HCT116 (cell line): ENCODE measurements around the gene ACER2. TPM values are rescaled to one million over a fixed set of nuclear protein-coding genes. Genes with fewer than 3 reads are reported as not detected.

Experiments
- ATAC-seq: fragments of 200-7000 bp; cut with Tn5 transposase; 2 replicates; pipeline ENCODE4 v1.9.1; 2020; ENCODE audit warnings: mild to moderate bottlenecking, moderate library complexity
- BruUV-seq: library from RNA; stranded (reverse); fragments of 400-500 nt; replicated peaks from 2 replicates; lab custom pipeline; 2021; lab: Mats Ljungman, UMichigan
- CTCF ChIA-PET: fragments of 300-600 bp; sonication (Branson Sonifier 250); formaldehyde crosslinking; loops from one replicate; lab custom pipeline; 2021; ENCODE audit warnings: antibody characterized with exemption; lab: Charles Lee
- POLR2A ChIA-PET: fragments of 300-600, 350-600 bp; sonication (Branson Sonifier 250); formaldehyde crosslinking; loops from one replicate; lab custom pipeline; 2021; ENCODE audit warnings: antibody characterized with exemption; lab: Charles Lee
- RAD21 ChIA-PET, 2 experiments: fragments of 300-600 bp; sonication (Branson Sonifier 250); formaldehyde crosslinking; loops; one replicate each; lab custom pipeline; 2023; ENCODE audit warnings: low total read pairs in 2 of 2; ENCODE audit not compliant: uncharacterized antibody in 2 of 2, unreplicated experiment in 2 of 2, low non-redundant PET in 1 of 2; lab: Charles Lee
- DNase-seq: peaks from one replicate; pipeline ENCODE4 v3.0.0-alpha.2; 2010; ENCODE audit warnings: low read depth, low spot score
- H2AFZ ChIP-seq: fragments of 200-600 bp; shearing (Covaris generic), sonication (generic); 2 replicates; pipeline ENCODE4 v1.6.1; 2017; ENCODE audit warnings: low read depth, mixed run types, mixed read lengths, antibody characterized with exemption, low read length; ENCODE audit not compliant: poor library complexity, severe bottlenecking
- H3K27ac ChIP-seq: 2 replicates; pipeline ENCODE4 v1.5.1; 2012; ENCODE audit warnings: low read depth, low read length
- H3K27me3 ChIP-seq: fragments of 200-600 bp; sonication (generic); 2 replicates; pipeline ENCODE4 v1.6.1; 2016; ENCODE audit warnings: mixed run types, low read length, mixed read lengths; ENCODE audit not compliant: insufficient read depth
- H3K36me3 ChIP-seq, 2 experiments: fragments of 200-500 bp in 1 of 2; fragments of 200-600 bp in 1 of 2; sonication (Bioruptor generic) in 1 of 2; sonication (generic) in 1 of 2; 2 replicates each; pipeline versions ENCODE4 v1.5.1 to v1.6.1; 2014 to 2016; ENCODE audit warnings: low read length in 2 of 2, inconsistent platforms in 1 of 2, mixed read lengths in 1 of 2, mixed run types in 1 of 2; ENCODE audit not compliant: insufficient read depth in 2 of 2, control insufficient read depth in 1 of 2
- H3K4me1 ChIP-seq, 2 experiments: fragments of 200-600 bp in 1 of 2; sonication (generic) in 1 of 2; 2 replicates each; pipeline versions ENCODE4 v1.5.1 to v1.6.1; 2012 to 2017; ENCODE audit warnings: low read length in 2 of 2, inconsistent platforms in 1 of 2, mild to moderate bottlenecking in 1 of 2, mixed read lengths in 1 of 2, mixed run types in 1 of 2, moderate library complexity in 1 of 2; ENCODE audit not compliant: insufficient read depth in 2 of 2, control insufficient read depth in 1 of 2
- H3K4me2 ChIP-seq: fragments of 200-600 bp; sonication (generic); 2 replicates; pipeline ENCODE4 v1.6.1; 2017; ENCODE audit warnings: mixed run types, low read length, mixed read lengths
- H3K4me3 ChIP-seq, 2 experiments: fragments of 200-600 bp in 1 of 2; sonication (generic) in 1 of 2; replicated peaks in 1 of 2; 2 replicates each; pipeline ENCODE4 v1.5.1; 2011 to 2016; ENCODE audit warnings: low read length in 2 of 2, control low read depth in 1 of 2, low read depth in 1 of 2, mild to moderate bottlenecking in 1 of 2, mixed read lengths in 1 of 2, mixed run types in 1 of 2
- H3K79me2 ChIP-seq: fragments of 200-600 bp; sonication (generic); 2 replicates; pipeline ENCODE4 v1.6.1; 2017; ENCODE audit warnings: mild to moderate bottlenecking, mixed run types, low read length, moderate library complexity, mixed read lengths; ENCODE audit not compliant: insufficient read depth
- H3K9ac ChIP-seq: fragments of 200-600 bp; sonication (generic); 2 replicates; pipeline ENCODE4 v1.6.1; 2016; ENCODE audit warnings: low read length, mixed read lengths
- H3K9me2 ChIP-seq: fragments of 200-600 bp; sonication (generic), shearing (Covaris generic); 2 replicates; pipeline ENCODE4 v1.6.1; 2017; ENCODE audit warnings: mixed run types, mild to moderate bottlenecking, moderate library complexity; ENCODE audit not compliant: insufficient read depth
- H3K9me3 ChIP-seq, 2 experiments: fragments of 200-500 bp in 1 of 2; fragments of 200-600 bp in 1 of 2; sonication (Bioruptor generic) in 1 of 2; sonication (generic) in 1 of 2; 2 replicates each; pipeline ENCODE4 v1.6.1; 2014 to 2017; ENCODE audit warnings: low read length in 2 of 2, mixed read lengths in 2 of 2, inconsistent platforms in 1 of 2, low read depth in 1 of 2, mild to moderate bottlenecking in 1 of 2, mixed run types in 1 of 2, moderate library complexity in 1 of 2; ENCODE audit not compliant: control insufficient read depth in 1 of 2, insufficient read depth in 1 of 2
- H4K20me1 ChIP-seq: fragments of 200-600 bp; sonication (generic), shearing (Covaris generic); 2 replicates; pipeline ENCODE4 v1.6.1; 2017; ENCODE audit warnings: mixed run types, mild to moderate bottlenecking, moderate library complexity; ENCODE audit not compliant: insufficient read depth
- FOSL1 ChIP-seq: IDR thresholded peaks from 2 replicates; pipeline ENCODE4 v1.6.1; 2012; ENCODE audit warnings: low read depth
- JUND ChIP-seq: IDR thresholded peaks from 2 replicates; pipeline ENCODE4 v1.6.1; 2012
- SP1 ChIP-seq: IDR thresholded peaks from 2 replicates; pipeline ENCODE4 v1.6.1; 2012; ENCODE audit warnings: low read depth
- SRF ChIP-seq: IDR thresholded peaks from 2 replicates; pipeline ENCODE4 v1.6.1; 2012; ENCODE audit warnings: low read depth
- TCF7L2 ChIP-seq: IDR thresholded peaks from 2 replicates; pipeline ENCODE4 v1.7.0; 2011; ENCODE audit warnings: borderline replicate concordance, inconsistent platforms; ENCODE audit not compliant: insufficient read depth, insufficient read length; ENCODE audit errors: extremely low read depth
- ZFX ChIP-seq: fragments of 450-650 bp; IDR thresholded peaks from 2 replicates; pipeline ENCODE4 v1.6.1; 2017
- intact Hi-C: fragments of 100-400 bp; cut with micrococcal nuclease; formaldehyde crosslinking; loops from 2 replicates; pipeline ENCODE4 v1.10.0; 2022
- total RNA-seq: library from RNA; stranded (reverse); gene quantifications from one replicate; pipeline ENCODE4 v1.2.1, GENCODE V29; 2021; ENCODE audit not compliant: unreplicated experiment
- TF ChIP-seq, protein P1 (sequence below), 3 experiments: fragments of 200-600 bp in 1 of 3; sonication (generic) in 1 of 3; IDR thresholded peaks in 2 of 3; conservative IDR thresholded peaks in 1 of 3; 2 replicates each; pipeline ENCODE4 v1.5.1; 2012 to 2017; ENCODE audit warnings: low read depth in 2 of 3, low read length in 2 of 3, antibody characterized with exemption in 1 of 3, borderline replicate concordance in 1 of 3, control low read depth in 1 of 3, mild to moderate bottlenecking in 1 of 3, mixed read lengths in 1 of 3, mixed run types in 1 of 3, moderate library complexity in 1 of 3; ENCODE audit not compliant: insufficient read depth in 1 of 3
- TF ChIP-seq, protein P2 (sequence below): IDR thresholded peaks from 2 replicates; pipeline ENCODE4 v1.6.1; 2011; ENCODE audit warnings: mild to moderate bottlenecking, low read length, moderate library complexity; ENCODE audit not compliant: insufficient replicate concordance; ENCODE audit errors: extremely low read depth

ACER2 gene
- total RNA-seq, 1 experiment from 2014 or later = 4.3 TPM

DNA sequence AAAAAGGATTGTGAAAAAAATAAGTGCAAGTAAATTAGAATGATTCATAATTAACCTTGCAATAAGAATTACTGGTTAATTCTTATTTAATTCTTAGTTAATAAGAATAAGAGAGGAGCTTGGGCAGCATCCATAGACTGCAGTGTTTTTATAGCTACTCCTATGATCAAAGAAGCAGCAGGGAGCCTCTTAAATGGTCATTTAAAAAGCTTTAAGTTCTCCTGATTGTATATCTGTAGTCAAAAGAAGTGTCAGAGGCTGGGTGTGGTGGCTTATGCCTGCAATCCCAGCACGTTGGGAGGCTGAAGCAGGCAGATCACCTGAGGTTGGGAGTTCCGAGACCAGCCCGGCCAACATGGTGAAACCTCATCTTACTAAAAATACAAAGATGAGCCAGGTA is 14.4 kb downstream of the ACER2 start:
- no peak overlapping the region for H3K27ac ChIP-seq
- DNase-seq (no peak), ATAC-seq (no peak)
- H3K4me2 ChIP-seq = no peak overlapping the region
- TF ChIP-seq TCF7L2 (no peak), FOSL1 (no peak), SRF (no peak), JUND (no peak), SP1 (no peak), ZFX (no peak)
- TF ChIP-seq, protein P1, sequence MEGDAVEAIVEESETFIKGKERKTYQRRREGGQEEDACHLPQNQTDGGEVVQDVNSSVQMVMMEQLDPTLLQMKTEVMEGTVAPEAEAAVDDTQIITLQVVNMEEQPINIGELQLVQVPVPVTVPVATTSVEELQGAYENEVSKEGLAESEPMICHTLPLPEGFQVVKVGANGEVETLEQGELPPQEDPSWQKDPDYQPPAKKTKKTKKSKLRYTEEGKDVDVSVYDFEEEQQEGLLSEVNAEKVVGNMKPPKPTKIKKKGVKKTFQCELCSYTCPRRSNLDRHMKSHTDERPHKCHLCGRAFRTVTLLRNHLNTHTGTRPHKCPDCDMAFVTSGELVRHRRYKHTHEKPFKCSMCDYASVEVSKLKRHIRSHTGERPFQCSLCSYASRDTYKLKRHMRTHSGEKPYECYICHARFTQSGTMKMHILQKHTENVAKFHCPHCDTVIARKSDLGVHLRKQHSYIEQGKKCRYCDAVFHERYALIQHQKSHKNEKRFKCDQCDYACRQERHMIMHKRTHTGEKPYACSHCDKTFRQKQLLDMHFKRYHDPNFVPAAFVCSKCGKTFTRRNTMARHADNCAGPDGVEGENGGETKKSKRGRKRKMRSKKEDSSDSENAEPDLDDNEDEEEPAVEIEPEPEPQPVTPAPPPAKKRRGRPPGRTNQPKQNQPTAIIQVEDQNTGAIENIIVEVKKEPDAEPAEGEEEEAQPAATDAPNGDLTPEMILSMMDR (IDR thresholded peaks at IDR 0.05 in 2 of 3, conservative IDR thresholded peaks at IDR 0.05 in 1 of 3; ENCODE audit: borderline replicate concordance in 1 of 3, insufficient read depth in 1 of 3, low read depth in 2 of 3, low read length in 2 of 3) = no peak
- TF ChIP-seq, protein P2, sequence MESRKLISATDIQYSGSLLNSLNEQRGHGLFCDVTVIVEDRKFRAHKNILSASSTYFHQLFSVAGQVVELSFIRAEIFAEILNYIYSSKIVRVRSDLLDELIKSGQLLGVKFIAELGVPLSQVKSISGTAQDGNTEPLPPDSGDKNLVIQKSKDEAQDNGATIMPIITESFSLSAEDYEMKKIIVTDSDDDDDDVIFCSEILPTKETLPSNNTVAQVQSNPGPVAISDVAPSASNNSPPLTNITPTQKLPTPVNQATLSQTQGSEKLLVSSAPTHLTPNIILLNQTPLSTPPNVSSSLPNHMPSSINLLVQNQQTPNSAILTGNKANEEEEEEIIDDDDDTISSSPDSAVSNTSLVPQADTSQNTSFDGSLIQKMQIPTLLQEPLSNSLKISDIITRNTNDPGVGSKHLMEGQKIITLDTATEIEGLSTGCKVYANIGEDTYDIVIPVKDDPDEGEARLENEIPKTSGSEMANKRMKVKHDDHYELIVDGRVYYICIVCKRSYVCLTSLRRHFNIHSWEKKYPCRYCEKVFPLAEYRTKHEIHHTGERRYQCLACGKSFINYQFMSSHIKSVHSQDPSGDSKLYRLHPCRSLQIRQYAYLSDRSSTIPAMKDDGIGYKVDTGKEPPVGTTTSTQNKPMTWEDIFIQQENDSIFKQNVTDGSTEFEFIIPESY = no peak
- H2AFZ ChIP-seq = no peak overlapping the region
- H3K36me3 ChIP-seq = no peaks in the 10 kb centered on the region
- H3K9me3 ChIP-seq = no peaks in the 10 kb centered on the region
- no peaks in the 10 kb centered on the region for H3K9me2 ChIP-seq
- no peaks in the 10 kb centered on the region for H3K4me1 ChIP-seq
- no peak overlapping the region for H3K4me3 ChIP-seq
- no TSS peak for BruUV-seq
- RAD21 ChIA-PET = no interaction called here
- CTCF ChIA-PET = no interaction called here
- H3K79me2 ChIP-seq = no peaks in the 10 kb centered on the region
- POLR2A ChIA-PET = no interaction called here
- no peaks in the 10 kb centered on the region for H3K27me3 ChIP-seq
- intact Hi-C loops = no loop called here
- H4K20me1 ChIP-seq = no peaks in the 10 kb centered on the region
- no peak overlapping the region for H3K9ac ChIP-seq
